HEK293 (cell line): ENCODE results near the gene TIGIT.

Experiments used
- CTCF ChIA-PET: fragments of 350-600 bp; formaldehyde crosslinking; extraction: SDS; loops from one replicate; lab custom pipeline; 2021; ENCODE audit warnings: antibody characterized with exemption; lab: Yijun Ruan, JAX
- POLR2A ChIA-PET: fragments of 300-600 bp; formaldehyde crosslinking; extraction: SDS; loops from one replicate; lab custom pipeline; 2020; ENCODE audit warnings: antibody characterized with exemption, inconsistent platforms; lab: Yijun Ruan, JAX
- H3K27ac ChIP-seq: fragments of 200-500 bp; sonication (Bioruptor generic); 2 replicates; pipeline ENCODE4 v1.5.1; 2014; ENCODE audit warnings: low read depth, low read length, control low read depth, inconsistent platforms; ENCODE audit errors: extremely low read depth
- H3K36me3 ChIP-seq, 2 experiments: fragments of 200-500 bp in 1 of 2; sonication (Bioruptor generic) in 1 of 2; 1 replicate in 1 of 2; 2 replicates in 1 of 2; pipeline ENCODE4 v1.5.1; 2014 to 2017; ENCODE audit warnings: inconsistent platforms in 2 of 2, low read length in 2 of 2; ENCODE audit not compliant: control insufficient read depth in 2 of 2, insufficient read depth in 1 of 2
- H3K4me1 ChIP-seq: fragments of 200-500 bp; sonication (Bioruptor generic); 2 replicates; pipeline ENCODE4 v1.5.1; 2014; ENCODE audit warnings: mild to moderate bottlenecking, low read length, inconsistent platforms; ENCODE audit not compliant: control insufficient read depth, insufficient read depth
- H3K4me3 ChIP-seq: 2 replicates; pipeline ENCODE4 v1.5.1; 2011; ENCODE audit warnings: low read depth, mild to moderate bottlenecking, control low read depth, low read length, moderate library complexity
- H3K9me3 ChIP-seq: fragments of 200-500 bp; sonication (Bioruptor generic); 2 replicates; pipeline ENCODE4 v1.5.1; 2014; ENCODE audit warnings: low read depth, low read length, inconsistent platforms; ENCODE audit not compliant: control insufficient read depth, insufficient read depth
- INSM2 ChIP-seq: fragments of 450-650 bp; formaldehyde crosslinking; IDR thresholded peaks from 2 replicates; pipeline ENCODE4 v1.5.1; 2016; ENCODE audit warnings: missing biosample characterization, missing genetic modification characterization
- SALL2 ChIP-seq: fragments of 450-650 bp; formaldehyde crosslinking; IDR thresholded peaks from 2 replicates; pipeline ENCODE4 v1.5.0; 2017; ENCODE audit warnings: missing biosample characterization, mild to moderate bottlenecking, missing genetic modification characterization, borderline replicate concordance
- TRIM28 ChIP-seq: IDR thresholded peaks from 2 replicates; pipeline ENCODE4 v1.6.1; 2011; ENCODE audit warnings: low read length, control low read depth, borderline replicate concordance
- ZBTB44 ChIP-seq: fragments of 450-650 bp; IDR thresholded peaks from 2 replicates; pipeline ENCODE4 v1.5.1; 2018; ENCODE audit warnings: missing biosample characterization, mild to moderate bottlenecking, missing genetic modification characterization
- ZBTB48 ChIP-seq: fragments of 450-650 bp; formaldehyde crosslinking; IDR thresholded peaks from 2 replicates; pipeline ENCODE4 v1.5.1; 2016; ENCODE audit warnings: missing biosample characterization, missing genetic modification characterization
- ZFP41 ChIP-seq: fragments of 450-650 bp; formaldehyde crosslinking; IDR thresholded peaks from 2 replicates; pipeline ENCODE4 v1.5.1; 2016; ENCODE audit warnings: missing biosample characterization, missing genetic modification characterization, borderline replicate concordance
- ZNF112 ChIP-seq: fragments of 450-650 bp; formaldehyde crosslinking; IDR thresholded peaks from 2 replicates; pipeline ENCODE4 v1.5.0; 2017; ENCODE audit warnings: missing biosample characterization, missing genetic modification characterization
- ZNF140 ChIP-seq: fragments of 450-650 bp; formaldehyde crosslinking; IDR thresholded peaks from 2 replicates; pipeline ENCODE4 v1.5.1; 2016; ENCODE audit warnings: missing biosample characterization, missing genetic modification characterization
- ZNF18 ChIP-seq: fragments of 450-650 bp; formaldehyde crosslinking; IDR thresholded peaks from 2 replicates; pipeline ENCODE4 v1.5.1; 2016; ENCODE audit warnings: missing biosample characterization, missing genetic modification characterization
- ZNF211 ChIP-seq: fragments of 450-650 bp; formaldehyde crosslinking; IDR thresholded peaks from 2 replicates; pipeline ENCODE4 v1.5.1; 2016; ENCODE audit warnings: low read depth, missing biosample characterization, missing genetic modification characterization
- ZNF248 ChIP-seq: fragments of 450-650 bp; formaldehyde crosslinking; IDR thresholded peaks from 2 replicates; pipeline ENCODE4 v1.5.1; 2017; ENCODE audit warnings: missing biosample characterization, missing genetic modification characterization
- ZNF266 ChIP-seq: fragments of 450-650 bp; formaldehyde crosslinking; IDR thresholded peaks from 2 replicates; pipeline ENCODE4 v1.5.1; 2016; ENCODE audit warnings: missing biosample characterization, missing genetic modification characterization, low read depth
- ZNF274 ChIP-seq, 2 experiments: fragments of 200-500 bp in 1 of 2; fragments of 450-650 bp in 1 of 2; sonication (Bioruptor generic) in 1 of 2; formaldehyde crosslinking in 1 of 2; IDR thresholded peaks; 2 replicates each; pipeline versions ENCODE4 v1.5.1 to v1.6.1; 2014 to 2016; ENCODE audit warnings: borderline replicate concordance in 1 of 2, inconsistent platforms in 1 of 2, low read length in 1 of 2, missing biosample characterization in 1 of 2, missing genetic modification characterization in 1 of 2
- ZNF350 ChIP-seq: fragments of 450-650 bp; formaldehyde crosslinking; IDR thresholded peaks from 2 replicates; pipeline ENCODE4 v1.5.0; 2017; ENCODE audit warnings: missing biosample characterization, mild to moderate bottlenecking, missing genetic modification characterization
- ZNF416 ChIP-seq: fragments of 450-650 bp; formaldehyde crosslinking; IDR thresholded peaks from 2 replicates; pipeline ENCODE4 v1.5.1; 2016; ENCODE audit warnings: missing biosample characterization, missing genetic modification characterization
- ZNF561 ChIP-seq: fragments of 450-650 bp; IDR thresholded peaks from 2 replicates; pipeline ENCODE4 v1.5.1; 2018; ENCODE audit warnings: missing biosample characterization, missing genetic modification characterization, borderline replicate concordance
- ZNF600 ChIP-seq: fragments of 450-650 bp; formaldehyde crosslinking; IDR thresholded peaks from 2 replicates; pipeline ENCODE4 v1.5.1; 2016; ENCODE audit warnings: missing biosample characterization, missing genetic modification characterization
- ZNF629 ChIP-seq: fragments of 450-650 bp; formaldehyde crosslinking; IDR thresholded peaks from 2 replicates; pipeline ENCODE4 v1.5.1; 2017; ENCODE audit warnings: missing biosample characterization, missing genetic modification characterization
- ZNF645 ChIP-seq: fragments of 450-650 bp; formaldehyde crosslinking; IDR thresholded peaks from 2 replicates; pipeline ENCODE4; 2016; ENCODE audit warnings: missing biosample characterization, missing genetic modification characterization
- ZNF747 ChIP-seq: fragments of 450-650 bp; formaldehyde crosslinking; IDR thresholded peaks from 2 replicates; pipeline ENCODE4 v1.5.1; 2016; ENCODE audit warnings: missing biosample characterization, missing genetic modification characterization
- ZSCAN16 ChIP-seq: fragments of 450-650 bp; formaldehyde crosslinking; IDR thresholded peaks from 2 replicates; pipeline ENCODE4 v1.5.1; 2016; ENCODE audit warnings: missing biosample characterization, missing genetic modification characterization
- ZSCAN18 ChIP-seq: fragments of 450-650 bp; formaldehyde crosslinking; IDR thresholded peaks from 2 replicates; pipeline ENCODE4 v1.5.1; 2016; ENCODE audit warnings: missing biosample characterization, missing genetic modification characterization
- TF ChIP-seq, protein P1 (sequence below): fragments of 450-650 bp; formaldehyde crosslinking; IDR thresholded peaks from 2 replicates; pipeline ENCODE4 v1.5.1; 2016; ENCODE audit warnings: missing biosample characterization, missing genetic modification characterization
- TF ChIP-seq, protein P2 (sequence below): fragments of 450-650 bp; formaldehyde crosslinking; IDR thresholded peaks from 2 replicates; pipeline ENCODE4 v1.5.1; 2017; ENCODE audit warnings: missing biosample characterization, missing genetic modification characterization

Gene TIGIT

GRCh38 chr3:114253505-114253904 lies 40.3 kb upstream of the TIGIT start (continued):
- TF ChIP-seq ZSCAN18 (no peak), ZNF600 (tag by site-specific recombination) (no peak), ZNF274 (IDR thresholded peaks at IDR 0.05; ENCODE audit: low read length) (no peak), ZNF274 (tag by site-specific recombination; IDR thresholded peaks at IDR 0.05; ENCODE audit: borderline replicate concordance) (no peak), ZNF416 (tag by site-specific recombination) (no peak), ZFP41 (tag by site-specific recombination) (no peak), TRIM28 (no peak), ZNF211 (tag by site-specific recombination) (no peak)

DNA sequence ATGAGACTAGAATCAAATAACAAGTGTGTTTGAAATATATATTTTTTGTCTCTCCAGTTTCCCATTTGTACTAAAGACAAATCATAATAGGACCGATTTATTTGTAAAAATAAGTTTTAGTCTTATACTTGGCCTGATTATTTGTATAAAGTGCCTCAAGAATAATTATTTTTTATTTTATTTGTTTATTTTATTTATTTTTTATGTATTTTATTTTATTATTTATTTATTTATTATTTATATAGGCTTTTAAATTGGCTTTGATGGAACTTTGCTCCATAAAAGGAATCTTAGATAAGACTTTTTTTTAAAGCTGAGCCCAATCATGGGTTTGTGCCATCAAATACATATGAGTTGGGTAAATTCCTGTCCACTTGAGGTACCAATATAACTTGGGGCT lies 34.3 kb upstream of the TIGIT start:
- Histone ChIP-seq H3K4me3 (no peak overlapping the region), H3K36me3 (no peaks in the 10 kb centered on the region), H3K9me3 (no peaks in the 10 kb centered on the region), H3K4me1 (no peaks in the 10 kb centered on the region), H3K27ac (no peak overlapping the region)
- CTCF ChIA-PET, result no interaction called here
- POLR2A ChIA-PET, result no interaction called here
- TF ChIP-seq ZBTB48 (no peak), ZNF248 (tag by site-specific recombination) (no peak), ZNF266 (tag by site-specific recombination) (no peak), ZNF112 (tag by site-specific recombination) (no peak), ZNF629 (tag by site-specific recombination) (no peak), ZBTB44 (tag by site-specific recombination) (no peak), ZNF645 (no peak), ZNF747 (tag by site-specific recombination) (no peak), ZFP41 (tag by site-specific recombination) (no peak), ZNF140 (no peak), INSM2 (tag by site-specific recombination) (no peak), ZNF18 (tag by site-specific recombination) (no peak), ZNF561 (tag by site-specific recombination) (no peak), ZSCAN16 (tag by site-specific recombination) (no peak), SALL2 (tag by site-specific recombination) (no peak), ZNF350 (tag by site-specific recombination) (no peak)
- TF ChIP-seq, protein P1, sequence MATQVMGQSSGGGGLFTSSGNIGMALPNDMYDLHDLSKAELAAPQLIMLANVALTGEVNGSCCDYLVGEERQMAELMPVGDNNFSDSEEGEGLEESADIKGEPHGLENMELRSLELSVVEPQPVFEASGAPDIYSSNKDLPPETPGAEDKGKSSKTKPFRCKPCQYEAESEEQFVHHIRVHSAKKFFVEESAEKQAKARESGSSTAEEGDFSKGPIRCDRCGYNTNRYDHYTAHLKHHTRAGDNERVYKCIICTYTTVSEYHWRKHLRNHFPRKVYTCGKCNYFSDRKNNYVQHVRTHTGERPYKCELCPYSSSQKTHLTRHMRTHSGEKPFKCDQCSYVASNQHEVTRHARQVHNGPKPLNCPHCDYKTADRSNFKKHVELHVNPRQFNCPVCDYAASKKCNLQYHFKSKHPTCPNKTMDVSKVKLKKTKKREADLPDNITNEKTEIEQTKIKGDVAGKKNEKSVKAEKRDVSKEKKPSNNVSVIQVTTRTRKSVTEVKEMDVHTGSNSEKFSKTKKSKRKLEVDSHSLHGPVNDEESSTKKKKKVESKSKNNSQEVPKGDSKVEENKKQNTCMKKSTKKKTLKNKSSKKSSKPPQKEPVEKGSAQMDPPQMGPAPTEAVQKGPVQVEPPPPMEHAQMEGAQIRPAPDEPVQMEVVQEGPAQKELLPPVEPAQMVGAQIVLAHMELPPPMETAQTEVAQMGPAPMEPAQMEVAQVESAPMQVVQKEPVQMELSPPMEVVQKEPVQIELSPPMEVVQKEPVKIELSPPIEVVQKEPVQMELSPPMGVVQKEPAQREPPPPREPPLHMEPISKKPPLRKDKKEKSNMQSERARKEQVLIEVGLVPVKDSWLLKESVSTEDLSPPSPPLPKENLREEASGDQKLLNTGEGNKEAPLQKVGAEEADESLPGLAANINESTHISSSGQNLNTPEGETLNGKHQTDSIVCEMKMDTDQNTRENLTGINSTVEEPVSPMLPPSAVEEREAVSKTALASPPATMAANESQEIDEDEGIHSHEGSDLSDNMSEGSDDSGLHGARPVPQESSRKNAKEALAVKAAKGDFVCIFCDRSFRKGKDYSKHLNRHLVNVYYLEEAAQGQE (tag by site-specific recombination), result no peak
- TF ChIP-seq, protein P2, sequence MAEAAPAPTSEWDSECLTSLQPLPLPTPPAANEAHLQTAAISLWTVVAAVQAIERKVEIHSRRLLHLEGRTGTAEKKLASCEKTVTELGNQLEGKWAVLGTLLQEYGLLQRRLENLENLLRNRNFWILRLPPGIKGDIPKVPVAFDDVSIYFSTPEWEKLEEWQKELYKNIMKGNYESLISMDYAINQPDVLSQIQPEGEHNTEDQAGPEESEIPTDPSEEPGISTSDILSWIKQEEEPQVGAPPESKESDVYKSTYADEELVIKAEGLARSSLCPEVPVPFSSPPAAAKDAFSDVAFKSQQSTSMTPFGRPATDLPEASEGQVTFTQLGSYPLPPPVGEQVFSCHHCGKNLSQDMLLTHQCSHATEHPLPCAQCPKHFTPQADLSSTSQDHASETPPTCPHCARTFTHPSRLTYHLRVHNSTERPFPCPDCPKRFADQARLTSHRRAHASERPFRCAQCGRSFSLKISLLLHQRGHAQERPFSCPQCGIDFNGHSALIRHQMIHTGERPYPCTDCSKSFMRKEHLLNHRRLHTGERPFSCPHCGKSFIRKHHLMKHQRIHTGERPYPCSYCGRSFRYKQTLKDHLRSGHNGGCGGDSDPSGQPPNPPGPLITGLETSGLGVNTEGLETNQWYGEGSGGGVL (tag by site-specific recombination), result no peak
